Measurements from ENCODE around the gene TDRD7.

GRCh38 chr9:97447001-97447400 is 35.1 kb downstream of the TDRD7 start:
- TF ChIP-seq CREB1 (IDR thresholded peaks at IDR 0.05; ENCODE audit: low read depth) (no peak), TEAD4 (IDR thresholded peaks at IDR 0.05) (no peak), FOXM1 (IDR thresholded peaks at IDR 0.05; ENCODE audit: borderline replicate concordance, low read depth) (no peak), MAX (IDR thresholded peaks at IDR 0.05) (no peak), USF1 (IDR thresholded peaks at IDR 0.05) (no peak), CEBPB (IDR thresholded peaks at IDR 0.05) (no peak), REST (IDR thresholded peaks at IDR 0.05; ENCODE audit: low read depth) (no peak), EP300 (IDR thresholded peaks at IDR 0.05; ENCODE audit: borderline replicate concordance) (no peak), YY1 (IDR thresholded peaks at IDR 0.05; ENCODE audit: low read depth) (no peak), TAF1 (IDR thresholded peaks at IDR 0.05; ENCODE audit: low read depth) (no peak), EGR1 (IDR thresholded peaks at IDR 0.05) (no peak), TCF12 (IDR thresholded peaks at IDR 0.05; ENCODE audit: low read depth) (no peak)

Measured in Ishikawa (cell line).